Mammary microvascular endothelial cell (primary cell): Measurements from ENCODE around the gene APOL2. TPM values are rescaled to one million over a fixed set of nuclear protein-coding genes. Genes with fewer than 3 reads are reported as not detected.

Experiments used
- total RNA-seq: library from RNA; depleted of rRNA; stranded (reverse); fragments of >200 nt; gene quantifications from 2 replicates; pipeline ENCODE4 v1.2.3, GENCODE V29; 2015

The APOL2 gene
- 67.9 and 68.1 TPM in 2 replicates for total RNA-seq

GRCh38 chr22:36239401-36240171 is at the start of gene APOL2:
Gene APOL2, minus strand, starts transcription at chr22:36239527. Its CDS starts 6,365 bp downstream, at chr22:36233162.

GRCh38 chr22:36252754-36253522 is 13.6 kb upstream of the APOL2 start, which contains the start of gene APOL1:
Gene APOL1, plus strand, starts transcription at chr22:36253133. Its CDS starts 1,823 bp downstream, at chr22:36254956.

GRCh38 chr22:36201630-36202319 is 37.6 kb downstream of the APOL2 start, which contains the start of gene APOL4:
Gene APOL4, minus strand, starts transcription at chr22:36201809. Its CDS starts 75 bp downstream, at chr22:36201734.

Other genes starting within 250 kb of the APOL2 start
- 76.3 and 79.6 TPM in 2 replicates for gene RBFOX2, start 210.7 kb downstream of the APOL2 start, total RNA-seq
- gene APOL3, start 78.8 kb downstream of the APOL2 start, total RNA-seq: 115 and 119 TPM in 2 replicates
- gene APOL4, start 37.7 kb downstream of the APOL2 start, total RNA-seq: 1.1 and 3.3 TPM in 2 replicates
- gene APOL1, start 13.6 kb upstream of the APOL2 start, total RNA-seq: 39.6 and 40.8 TPM in 2 replicates
- gene MYH9, start 148.4 kb upstream of the APOL2 start, total RNA-seq: 1,070 and 1,081 TPM in 2 replicates
- gene TXN2, start 242.1 kb upstream of the APOL2 start, total RNA-seq: 94.2 and 97.7 TPM in 2 replicates